WTC11 (cell line): Measurements from ENCODE around the gene ELMO3. TPM values are rescaled to one million over a fixed set of nuclear protein-coding genes. Genes with fewer than 3 reads are reported as not detected.

Experiments
- ATF1 ChIP-seq: sonication (generic); formaldehyde crosslinking; IDR thresholded peaks from 2 replicates; pipeline ENCODE4 v1.8.1; 2023; ENCODE audit warnings: mild to moderate bottlenecking, moderate library complexity, missing genetic modification reagents
- CREB1 ChIP-seq: sonication (generic); formaldehyde crosslinking; IDR thresholded peaks from 2 replicates; pipeline ENCODE4 v1.8.0; 2023; ENCODE audit warnings: mild to moderate bottlenecking, missing genetic modification reagents
- ETV6 ChIP-seq: sonication (generic); formaldehyde crosslinking; IDR thresholded peaks from 2 replicates; pipeline ENCODE4 v1.8.1; 2022; ENCODE audit warnings: mild to moderate bottlenecking, missing genetic modification reagents
- FOXJ3 ChIP-seq: sonication (generic); formaldehyde crosslinking; IDR thresholded peaks from 2 replicates; pipeline ENCODE4 v1.9.0; 2021; ENCODE audit warnings: missing genetic modification reagents, mild to moderate bottlenecking, borderline replicate concordance
- GRHL2 ChIP-seq: fragments of 250-450 bp; sonication (Bioruptor Pico); IDR thresholded peaks from 2 replicates; pipeline ENCODE4 v1.8.0; 2022; ENCODE audit warnings: mild to moderate bottlenecking, moderate library complexity; ENCODE audit not compliant: insufficient replicate concordance, severe bottlenecking
- KAT7 ChIP-seq: sonication (generic); formaldehyde crosslinking; IDR thresholded peaks from 2 replicates; pipeline ENCODE4 v1.8.1; 2023; ENCODE audit warnings: missing genetic modification reagents, mild to moderate bottlenecking, borderline replicate concordance
- MYBL2 ChIP-seq: sonication (generic); formaldehyde crosslinking; IDR thresholded peaks from 2 replicates; pipeline ENCODE4 v1.8.1; 2023; ENCODE audit warnings: mild to moderate bottlenecking, moderate library complexity, missing genetic modification reagents
- NR1H2 ChIP-seq: sonication (generic); formaldehyde crosslinking; IDR thresholded peaks from 2 replicates; pipeline ENCODE4 v1.9.0; 2021; ENCODE audit warnings: mild to moderate bottlenecking, moderate library complexity, missing genetic modification reagents
- RELA ChIP-seq: sonication (generic); formaldehyde crosslinking; IDR thresholded peaks from 2 replicates; pipeline ENCODE4 v1.8.1; 2022; ENCODE audit warnings: missing genetic modification reagents, mild to moderate bottlenecking, borderline replicate concordance
- RORB ChIP-seq: fragments of 250-450 bp; sonication (Bioruptor Pico); IDR thresholded peaks from 2 replicates; pipeline ENCODE4 v1.9.0; 2021; ENCODE audit warnings: mild to moderate bottlenecking
- SP1 ChIP-seq: sonication (generic); formaldehyde crosslinking; conservative IDR thresholded peaks from 2 replicates; pipeline ENCODE4 v1.8.1; 2022; ENCODE audit warnings: missing genetic modification reagents
- TEAD1 ChIP-seq: sonication (generic); formaldehyde crosslinking; IDR thresholded peaks from 2 replicates; pipeline ENCODE4 v1.8.0; 2022; ENCODE audit warnings: mild to moderate bottlenecking, missing genetic modification reagents
- TEAD4 ChIP-seq: sonication (generic); formaldehyde crosslinking; IDR thresholded peaks from 2 replicates; pipeline ENCODE4 v1.8.0; 2022; ENCODE audit warnings: mild to moderate bottlenecking, missing genetic modification reagents
- TP53 ChIP-seq: sonication (generic); formaldehyde crosslinking; IDR thresholded peaks from 2 replicates; pipeline ENCODE4 v1.8.1; 2023; ENCODE audit warnings: mild to moderate bottlenecking, missing genetic modification reagents
- ZBTB21 ChIP-seq: sonication (generic); formaldehyde crosslinking; IDR thresholded peaks from 2 replicates; pipeline ENCODE4 v1.8.1; 2023; ENCODE audit warnings: mild to moderate bottlenecking, missing genetic modification reagents, borderline replicate concordance
- ZNF121 ChIP-seq: sonication (generic); formaldehyde crosslinking; IDR thresholded peaks from 2 replicates; pipeline ENCODE4 v1.8.0; 2023; ENCODE audit warnings: missing genetic modification reagents
- ZNF138 ChIP-seq: sonication (generic); formaldehyde crosslinking; conservative IDR thresholded peaks from 2 replicates; pipeline ENCODE4 v1.8.1; 2022; ENCODE audit warnings: mild to moderate bottlenecking, moderate library complexity, missing genetic modification reagents
- ZNF263 ChIP-seq: sonication (generic); formaldehyde crosslinking; IDR thresholded peaks from 2 replicates; pipeline ENCODE4 v1.8.1; 2022; ENCODE audit warnings: low read depth, mild to moderate bottlenecking, moderate library complexity, missing genetic modification reagents
- ZNF396 ChIP-seq: fragments of 250-450 bp; sonication (Bioruptor Pico); IDR thresholded peaks from 2 replicates; pipeline ENCODE4 v1.8.0; 2021; ENCODE audit warnings: mild to moderate bottlenecking, moderate library complexity, borderline replicate concordance
- total RNA-seq: library from RNA; stranded (reverse); gene quantifications from 3 replicates; pipeline ENCODE4 v1.2.3, GENCODE V29; 2021
- TF ChIP-seq, protein P1 (sequence below): sonication (generic); formaldehyde crosslinking; IDR thresholded peaks from 2 replicates; pipeline ENCODE4 v1.8.1; 2022; ENCODE audit warnings: low read depth, mild to moderate bottlenecking, moderate library complexity, missing genetic modification reagents, borderline replicate concordance
- TF ChIP-seq, protein P2 (sequence below): fragments of 250-450 bp; sonication (Bioruptor Pico); IDR thresholded peaks from 2 replicates; pipeline ENCODE4 v1.8.0; 2021; ENCODE audit warnings: mild to moderate bottlenecking
- TF ChIP-seq, protein P3 (sequence below): sonication (generic); formaldehyde crosslinking; IDR thresholded peaks from 2 replicates; pipeline ENCODE4 v1.8.0; 2022; ENCODE audit warnings: mild to moderate bottlenecking, missing genetic modification reagents
- TF ChIP-seq, protein P4 (sequence below): sonication (generic); formaldehyde crosslinking; IDR thresholded peaks from 2 replicates; pipeline ENCODE4 v1.8.1; 2023; ENCODE audit warnings: mild to moderate bottlenecking, missing genetic modification reagents, moderate library complexity
- TF ChIP-seq, protein P5 (sequence below): sonication (generic); formaldehyde crosslinking; IDR thresholded peaks from 2 replicates; pipeline ENCODE4 v1.8.1; 2022; ENCODE audit warnings: mild to moderate bottlenecking, moderate library complexity, missing genetic modification reagents
- TF ChIP-seq, protein P6 (sequence below): sonication (generic); formaldehyde crosslinking; IDR thresholded peaks from 2 replicates; pipeline ENCODE4 v1.8.0; 2022; ENCODE audit warnings: mild to moderate bottlenecking, missing genetic modification reagents
- TF ChIP-seq, protein P7 (sequence below): sonication (generic); formaldehyde crosslinking; IDR thresholded peaks from 2 replicates; pipeline ENCODE4 v1.8.0; 2023; ENCODE audit warnings: missing genetic modification reagents
- TF ChIP-seq, protein P8 (sequence below): sonication (generic); formaldehyde crosslinking; IDR thresholded peaks from 2 replicates; pipeline ENCODE4 v1.8.1; 2023; ENCODE audit warnings: mild to moderate bottlenecking, moderate library complexity, missing genetic modification reagents

ELMO3 gene
- total RNA-seq, 1 experiment from 2014 or later: 13.6 TPM

DNA sequence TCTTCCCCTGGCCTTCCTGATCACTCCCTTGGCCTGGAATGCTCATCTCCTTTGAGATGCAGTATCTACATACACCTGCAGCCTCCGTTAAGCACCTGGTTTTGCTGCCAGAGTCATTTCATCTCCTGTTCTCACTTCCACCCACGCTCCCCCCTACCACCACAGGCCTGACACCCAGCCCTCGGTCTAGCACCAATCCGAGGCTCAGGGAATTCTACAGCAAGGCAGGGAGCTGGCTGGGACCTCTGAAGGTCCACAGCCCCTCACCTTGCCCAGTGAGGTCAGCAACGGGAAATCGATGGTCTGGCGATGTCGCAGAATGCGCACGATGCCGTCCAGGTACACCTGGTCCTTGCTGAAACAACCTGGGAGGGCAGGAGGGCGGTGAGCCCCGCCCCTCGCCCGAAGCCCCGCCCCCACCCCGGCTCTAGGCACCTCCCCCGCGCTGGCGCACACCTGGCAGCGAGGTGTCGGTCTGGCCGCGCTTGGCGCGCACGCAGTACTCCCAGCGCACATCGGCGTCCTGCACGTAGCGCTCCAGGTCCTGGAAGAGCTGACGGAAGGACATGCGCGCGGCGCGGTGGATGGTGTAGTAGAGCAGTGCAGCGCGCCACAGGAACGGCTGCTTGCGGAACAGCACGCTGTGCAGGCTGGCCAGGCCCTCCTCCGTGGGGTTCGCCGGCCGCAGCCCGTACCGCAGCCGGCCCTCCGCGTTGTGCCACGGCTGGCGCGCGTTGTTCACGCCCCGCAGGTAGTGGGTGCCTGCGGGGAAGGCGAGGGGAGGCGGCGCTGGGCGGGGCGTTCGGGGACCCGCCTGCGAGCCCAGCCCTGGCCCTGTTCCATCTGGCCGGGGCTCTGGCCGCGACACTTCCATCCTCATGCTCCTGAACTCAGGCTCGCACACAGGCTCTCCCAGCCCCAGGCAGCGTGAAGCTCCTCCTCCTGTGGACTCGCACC lies 20.9 kb upstream of the ELMO3 start (continued):
- TF ChIP-seq RELA (CRISPR knock-in tag): 0 out of 2 replicates have a peak, but pooled peaks have one; percentile 82
- peak; percentile 78; the same call in 1 of the 2 replicates for TF ChIP-seq TEAD1
- TF ChIP-seq, protein P1, sequence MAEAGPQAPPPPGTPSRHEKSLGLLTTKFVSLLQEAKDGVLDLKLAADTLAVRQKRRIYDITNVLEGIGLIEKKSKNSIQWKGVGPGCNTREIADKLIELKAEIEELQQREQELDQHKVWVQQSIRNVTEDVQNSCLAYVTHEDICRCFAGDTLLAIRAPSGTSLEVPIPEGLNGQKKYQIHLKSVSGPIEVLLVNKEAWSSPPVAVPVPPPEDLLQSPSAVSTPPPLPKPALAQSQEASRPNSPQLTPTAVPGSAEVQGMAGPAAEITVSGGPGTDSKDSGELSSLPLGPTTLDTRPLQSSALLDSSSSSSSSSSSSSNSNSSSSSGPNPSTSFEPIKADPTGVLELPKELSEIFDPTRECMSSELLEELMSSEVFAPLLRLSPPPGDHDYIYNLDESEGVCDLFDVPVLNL (CRISPR knock-in tag): peak; percentile 57; the same call in 1 of the 2 replicates
- TF ChIP-seq ATF1 (CRISPR knock-in tag): no peak
- TF ChIP-seq ETV6 (CRISPR knock-in tag): peak; percentile 9; the same call in 1 of the 2 replicates
- TF ChIP-seq, protein P2, sequence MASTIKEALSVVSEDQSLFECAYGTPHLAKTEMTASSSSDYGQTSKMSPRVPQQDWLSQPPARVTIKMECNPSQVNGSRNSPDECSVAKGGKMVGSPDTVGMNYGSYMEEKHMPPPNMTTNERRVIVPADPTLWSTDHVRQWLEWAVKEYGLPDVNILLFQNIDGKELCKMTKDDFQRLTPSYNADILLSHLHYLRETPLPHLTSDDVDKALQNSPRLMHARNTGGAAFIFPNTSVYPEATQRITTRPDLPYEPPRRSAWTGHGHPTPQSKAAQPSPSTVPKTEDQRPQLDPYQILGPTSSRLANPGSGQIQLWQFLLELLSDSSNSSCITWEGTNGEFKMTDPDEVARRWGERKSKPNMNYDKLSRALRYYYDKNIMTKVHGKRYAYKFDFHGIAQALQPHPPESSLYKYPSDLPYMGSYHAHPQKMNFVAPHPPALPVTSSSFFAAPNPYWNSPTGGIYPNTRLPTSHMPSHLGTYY (CRISPR knock-in tag): no peak
- no peak for TF ChIP-seq ZNF396 (CRISPR knock-in tag)
- TF ChIP-seq TEAD4 (CRISPR knock-in tag): no peak
- TF ChIP-seq, protein P3, sequence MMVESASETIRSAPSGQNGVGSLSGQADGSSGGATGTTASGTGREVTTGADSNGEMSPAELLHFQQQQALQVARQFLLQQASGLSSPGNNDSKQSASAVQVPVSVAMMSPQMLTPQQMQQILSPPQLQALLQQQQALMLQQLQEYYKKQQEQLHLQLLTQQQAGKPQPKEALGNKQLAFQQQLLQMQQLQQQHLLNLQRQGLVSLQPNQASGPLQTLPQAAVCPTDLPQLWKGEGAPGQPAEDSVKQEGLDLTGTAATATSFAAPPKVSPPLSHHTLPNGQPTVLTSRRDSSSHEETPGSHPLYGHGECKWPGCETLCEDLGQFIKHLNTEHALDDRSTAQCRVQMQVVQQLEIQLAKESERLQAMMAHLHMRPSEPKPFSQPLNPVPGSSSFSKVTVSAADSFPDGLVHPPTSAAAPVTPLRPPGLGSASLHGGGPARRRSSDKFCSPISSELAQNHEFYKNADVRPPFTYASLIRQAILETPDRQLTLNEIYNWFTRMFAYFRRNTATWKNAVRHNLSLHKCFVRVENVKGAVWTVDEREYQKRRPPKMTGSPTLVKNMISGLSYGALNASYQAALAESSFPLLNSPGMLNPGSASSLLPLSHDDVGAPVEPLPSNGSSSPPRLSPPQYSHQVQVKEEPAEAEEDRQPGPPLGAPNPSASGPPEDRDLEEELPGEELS: 0 out of 2 replicates have a peak, but pooled peaks have one; percentile 55
- TF ChIP-seq, protein P4, sequence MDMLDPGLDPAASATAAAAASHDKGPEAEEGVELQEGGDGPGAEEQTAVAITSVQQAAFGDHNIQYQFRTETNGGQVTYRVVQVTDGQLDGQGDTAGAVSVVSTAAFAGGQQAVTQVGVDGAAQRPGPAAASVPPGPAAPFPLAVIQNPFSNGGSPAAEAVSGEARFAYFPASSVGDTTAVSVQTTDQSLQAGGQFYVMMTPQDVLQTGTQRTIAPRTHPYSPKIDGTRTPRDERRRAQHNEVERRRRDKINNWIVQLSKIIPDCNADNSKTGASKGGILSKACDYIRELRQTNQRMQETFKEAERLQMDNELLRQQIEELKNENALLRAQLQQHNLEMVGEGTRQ (CRISPR knock-in tag): 0 out of 2 replicates have a peak, but pooled peaks have one; percentile 19
- TF ChIP-seq, protein P5, sequence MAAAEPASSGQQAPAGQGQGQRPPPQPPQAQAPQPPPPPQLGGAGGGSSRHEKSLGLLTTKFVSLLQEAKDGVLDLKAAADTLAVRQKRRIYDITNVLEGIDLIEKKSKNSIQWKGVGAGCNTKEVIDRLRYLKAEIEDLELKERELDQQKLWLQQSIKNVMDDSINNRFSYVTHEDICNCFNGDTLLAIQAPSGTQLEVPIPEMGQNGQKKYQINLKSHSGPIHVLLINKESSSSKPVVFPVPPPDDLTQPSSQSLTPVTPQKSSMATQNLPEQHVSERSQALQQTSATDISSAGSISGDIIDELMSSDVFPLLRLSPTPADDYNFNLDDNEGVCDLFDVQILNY (CRISPR knock-in tag): peak; percentile 90; the same call in 1 of the 2 replicates
- TF ChIP-seq ZNF138 (CRISPR knock-in tag): peak; percentile 90; the same call in 1 of the 2 replicates
- TF ChIP-seq NR1H2 (CRISPR knock-in tag): no peak
- TF ChIP-seq SP1: peak; percentile 84
- TF ChIP-seq TP53 (CRISPR knock-in tag): peak; percentile 85
- no peak for TF ChIP-seq KAT7 (CRISPR knock-in tag)
- TF ChIP-seq, protein P6, sequence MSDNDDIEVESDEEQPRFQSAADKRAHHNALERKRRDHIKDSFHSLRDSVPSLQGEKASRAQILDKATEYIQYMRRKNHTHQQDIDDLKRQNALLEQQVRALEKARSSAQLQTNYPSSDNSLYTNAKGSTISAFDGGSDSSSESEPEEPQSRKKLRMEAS (CRISPR knock-in tag): peak; percentile 87
- TF ChIP-seq, protein P7, sequence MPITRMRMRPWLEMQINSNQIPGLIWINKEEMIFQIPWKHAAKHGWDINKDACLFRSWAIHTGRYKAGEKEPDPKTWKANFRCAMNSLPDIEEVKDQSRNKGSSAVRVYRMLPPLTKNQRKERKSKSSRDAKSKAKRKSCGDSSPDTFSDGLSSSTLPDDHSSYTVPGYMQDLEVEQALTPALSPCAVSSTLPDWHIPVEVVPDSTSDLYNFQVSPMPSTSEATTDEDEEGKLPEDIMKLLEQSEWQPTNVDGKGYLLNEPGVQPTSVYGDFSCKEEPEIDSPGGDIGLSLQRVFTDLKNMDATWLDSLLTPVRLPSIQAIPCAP: no peak
- no peak for TF ChIP-seq GRHL2 (CRISPR knock-in tag)
- TF ChIP-seq, protein P8, sequence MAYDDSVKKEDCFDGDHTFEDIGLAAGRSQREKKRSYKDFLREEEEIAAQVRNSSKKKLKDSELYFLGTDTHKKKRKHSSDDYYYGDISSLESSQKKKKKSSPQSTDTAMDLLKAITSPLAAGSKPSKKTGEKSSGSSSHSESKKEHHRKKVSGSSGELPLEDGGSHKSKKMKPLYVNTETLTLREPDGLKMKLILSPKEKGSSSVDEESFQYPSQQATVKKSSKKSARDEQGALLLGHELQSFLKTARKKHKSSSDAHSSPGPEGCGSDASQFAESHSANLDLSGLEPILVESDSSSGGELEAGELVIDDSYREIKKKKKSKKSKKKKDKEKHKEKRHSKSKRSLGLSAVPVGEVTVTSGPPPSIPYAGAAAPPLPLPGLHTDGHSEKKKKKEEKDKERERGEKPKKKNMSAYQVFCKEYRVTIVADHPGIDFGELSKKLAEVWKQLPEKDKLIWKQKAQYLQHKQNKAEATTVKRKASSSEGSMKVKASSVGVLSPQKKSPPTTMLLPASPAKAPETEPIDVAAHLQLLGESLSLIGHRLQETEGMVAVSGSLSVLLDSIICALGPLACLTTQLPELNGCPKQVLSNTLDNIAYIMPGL (CRISPR knock-in tag): 0 out of 2 replicates have a peak, but pooled peaks have one; percentile 58
- no peak; the same call in 1 of the 2 replicates for TF ChIP-seq ZNF121 (CRISPR knock-in tag)
- TF ChIP-seq ZBTB21: peak; percentile 81; the same call in 1 of the 2 replicates
- 0 out of 2 replicates have a peak, but pooled peaks have one; percentile 25 for TF ChIP-seq CREB1 (CRISPR knock-in tag)
- TF ChIP-seq ZNF263 (CRISPR knock-in tag): no peak
- no peak for TF ChIP-seq FOXJ3 (CRISPR knock-in tag)
- no peak for TF ChIP-seq RORB (CRISPR knock-in tag)
- TF ChIP-seq MYBL2 (CRISPR knock-in tag): peak; percentile 69; the same call in 1 of the 2 replicates
